SHP77 treated with DMSO at 0.1 percent for 48 hours (cell line): Measurements from ENCODE around the gene PC.

Source experiments
- DNase-seq: peaks from one replicate; lab custom pipeline; 2025; lab: John Stamatoyannopoulos, UW

Gene PC

GRCh38 chr11:66884443-66884842 lies 73.7 kb downstream of the PC start:
- DNase-seq, result no peak

GRCh38 chr11:66883016-66883965 lies 74.9 kb downstream of the PC start:
- peak; percentile 69 for DNase-seq

GRCh38 chr11:66882561-66883015 lies 75.6 kb downstream of the PC start:
- DNase-seq, result peak; percentile 28

- no peak for DNase-seq
These were observed 76.2 kb downstream of the PC start for GRCh38 chr11:66881927-66882452.

- peak; percentile 42 for DNase-seq
These were observed 76.7 kb downstream of the PC start for GRCh38 chr11:66881451-66881835.

GRCh38 chr11:66880496-66881450 lies 77.4 kb downstream of the PC start:
- peak; percentile 72 for DNase-seq

- DNase-seq, result no peak
These were observed 78.2 kb downstream of the PC start for GRCh38 chr11:66879999-66880398.

GRCh38 chr11:66879583-66879982 lies 78.6 kb downstream of the PC start:
- no peak for DNase-seq

GRCh38 chr11:66879000-66879399 lies 79.2 kb downstream of the PC start:
- no peak for DNase-seq

GRCh38 chr11:66878474-66878873 lies 79.7 kb downstream of the PC start:
- no peak for DNase-seq

GRCh38 chr11:66877588-66878385 lies 80.4 kb downstream of the PC start:
- no peak for DNase-seq

- no peak for DNase-seq
These were observed 82.8 kb downstream of the PC start for GRCh38 chr11:66875378-66875777.

- DNase-seq, result no peak
These were observed 84.0 kb downstream of the PC start for GRCh38 chr11:66874232-66874631.

GRCh38 chr11:66871521-66871901 lies 86.7 kb downstream of the PC start:
- no peak for DNase-seq

- DNase-seq, result no peak
These were observed 87.3 kb downstream of the PC start for GRCh38 chr11:66870616-66871520.

- DNase-seq, result no peak
These were observed 88.1 kb downstream of the PC start for GRCh38 chr11:66870131-66870530.

GRCh38 chr11:66869567-66869870 lies 88.7 kb downstream of the PC start:
- no peak for DNase-seq

GRCh38 chr11:66868726-66869566 lies 89.2 kb downstream of the PC start:
- no peak for DNase-seq

GRCh38 chr11:66868082-66868725 lies 90.0 kb downstream of the PC start:
- DNase-seq, result no peak
